CD4-positive, alpha-beta T cell (primary cell): Measurements from ENCODE around the gene TECRL. TPM values are rescaled to one million over a fixed set of nuclear protein-coding genes. Genes with fewer than 3 reads are reported as not detected.

ENCODE experiments used
- ATAC-seq: fragments of 200-7000 bp; cut with Tn5 transposase; one replicate; pipeline ENCODE4 v1.10.0; 2022; ENCODE audit warnings: mild to moderate bottlenecking; ENCODE audit not compliant: poor library complexity
- CTCF ChIA-PET: fragments of 350-600 bp; sonication (Branson Sonifier 250); formaldehyde crosslinking; loops from one replicate; lab custom pipeline; 2021; ENCODE audit warnings: antibody characterized with exemption, inconsistent platforms; lab: Charles Lee
- POLR2A ChIA-PET: fragments of 350-600 bp; sonication (Branson Sonifier 250); formaldehyde crosslinking; loops from one replicate; lab custom pipeline; 2021; ENCODE audit warnings: antibody characterized with exemption, inconsistent platforms; lab: Charles Lee
- DNase-seq, 14 experiments: peaks; one replicate each; pipeline ENCODE4 v3.0.0-alpha.2; 2013 to 2020; ENCODE audit warnings: mixed read lengths in 2 of 14
- H3K27ac ChIP-seq, 2 donors: one replicate each; pipeline versions ENCODE4 v1.5.1 to v1.7.0; 2013; ENCODE audit warnings: low read length in 2 of 2, low read depth in 1 of 2, mild to moderate bottlenecking in 1 of 2
- H3K27me3 ChIP-seq, 2 experiments: 1 replicate in 1 of 2; 2 replicates in 1 of 2; pipeline versions ENCODE4 v1.6.1 to v1.7.0; 2013; ENCODE audit warnings: low read length in 2 of 2, control low read depth in 1 of 2, mild to moderate bottlenecking in 1 of 2, moderate library complexity in 1 of 2; ENCODE audit not compliant: insufficient read depth in 2 of 2, control insufficient read depth in 1 of 2
- H3K36me3 ChIP-seq: one replicate; pipeline ENCODE4 v1.6.1; 2013; ENCODE audit warnings: low read length, control low read depth; ENCODE audit not compliant: insufficient read depth
- H3K4me1 ChIP-seq: one replicate; pipeline ENCODE4 v1.6.1; 2013; ENCODE audit warnings: low read length, control low read depth; ENCODE audit not compliant: insufficient read depth
- H3K4me3 ChIP-seq: one replicate; pipeline ENCODE4 v1.5.1; 2013; ENCODE audit warnings: mild to moderate bottlenecking, low read length, moderate library complexity
- H3K9me3 ChIP-seq, 2 experiments: 1 replicate in 1 of 2; 2 replicates in 1 of 2; pipeline versions ENCODE4 v1.6.1 to v1.7.0; 2013; ENCODE audit warnings: low read length in 2 of 2, mild to moderate bottlenecking in 2 of 2, control low read depth in 1 of 2, moderate library complexity in 1 of 2; ENCODE audit not compliant: control insufficient read depth in 1 of 2, insufficient read depth in 1 of 2
- H3K27ac Mint-ChIP-seq: one replicate; pipeline ENCODE4 v1.8.0; 2020; ENCODE audit warnings: mixed read lengths
- H3K27me3 Mint-ChIP-seq: one replicate; pipeline ENCODE4 v1.8.0; 2021; ENCODE audit warnings: mixed read lengths
- H3K36me3 Mint-ChIP-seq: one replicate; pipeline ENCODE4 v1.8.0; 2021; ENCODE audit warnings: low read depth, mixed read lengths
- H3K4me1 Mint-ChIP-seq: one replicate; pipeline ENCODE4 v1.8.0; 2021; ENCODE audit warnings: low read depth, mixed read lengths
- H3K4me3 Mint-ChIP-seq: one replicate; pipeline ENCODE4 v1.8.0; 2020; ENCODE audit warnings: mild to moderate bottlenecking, mixed read lengths
- H3K9me3 Mint-ChIP-seq: one replicate; pipeline ENCODE4 v1.8.0; 2020; ENCODE audit warnings: mixed read lengths
- CTCF ChIP-seq: fragments of 200-600 bp; IDR thresholded peaks from one replicate; pipeline ENCODE4 v1.8.0; 2022; ENCODE audit warnings: antibody characterized with exemption, mild to moderate bottlenecking
- intact Hi-C, 2 experiments: fragments of 100-400 bp; cut with DNase I in 1 of 2; cut with micrococcal nuclease in 1 of 2; formaldehyde crosslinking; loops; one replicate each; pipeline versions ENCODE4 v1.15.1 to v1.9.0; 2023 to 2025; cut with DNase I, micrococcal nuclease
- total RNA-seq, 174 experiments: library from RNA in 2 of 174; stranded (reverse) in 2 of 174; gene quantifications; one replicate each; pipeline ENCODE4 v1.2.3 and lab custom pipeline; 2021 to 2026

Gene TECRL
- total RNA-seq, 2 experiments from 2014 or later: not detected

DNA sequence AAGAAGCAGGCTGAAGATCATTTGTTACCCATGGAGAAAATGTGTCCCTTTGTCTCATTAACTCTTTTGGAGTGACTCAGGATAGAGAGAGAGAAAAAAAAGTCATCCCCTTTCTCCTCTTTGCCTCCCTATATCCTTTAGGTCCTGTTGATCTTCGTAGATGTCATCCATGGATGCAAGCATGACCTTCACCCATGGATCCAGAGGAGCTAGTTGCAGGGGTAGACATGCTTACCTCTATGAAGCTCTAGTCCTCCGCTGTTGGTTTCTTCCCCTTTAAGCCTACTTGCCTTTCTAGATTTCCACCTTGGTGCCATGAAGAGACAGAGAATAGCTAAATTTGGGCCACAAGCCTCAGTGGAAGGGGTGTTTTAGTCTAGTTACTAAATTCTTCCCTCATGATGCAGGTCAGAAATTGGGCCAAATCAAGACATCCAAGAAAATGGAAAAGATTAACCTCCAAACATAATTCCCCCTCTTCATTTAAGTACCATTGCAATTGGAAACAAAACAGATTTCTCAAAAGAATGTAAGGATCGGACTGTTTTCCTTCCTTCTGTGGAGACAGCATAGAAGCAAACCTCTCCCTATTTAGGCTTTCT, 178.4 kb downstream of the TECRL start:
- H3K4me3 ChIP-seq: no peak overlapping the region
- CTCF ChIA-PET: no interaction called here
- TF ChIP-seq CTCF: no peak
- no peaks in the 10 kb centered on the region for H3K36me3 Mint-ChIP-seq
- H3K4me3 Mint-ChIP-seq: no peak overlapping the region
- POLR2A ChIA-PET: no interaction called here
- ATAC-seq: no peak
- H3K27me3 Mint-ChIP-seq: no peaks in the 10 kb centered on the region
- no peaks in the 10 kb centered on the region for H3K36me3 ChIP-seq
- H3K27me3 ChIP-seq: no peaks in the 10 kb centered on the region
- no peak overlapping the region for H3K27ac Mint-ChIP-seq
- no peak overlapping the region for H3K27ac ChIP-seq
- DNase-seq: peak in 2 of 14 experiments; percentile 1
- H3K4me1 Mint-ChIP-seq: no peaks in the 10 kb centered on the region
- intact Hi-C loops: no loop called here
- H3K4me1 ChIP-seq: no peaks in the 10 kb centered on the region
- peaks cover 19% of the 10 kb centered on the region for H3K9me3 Mint-ChIP-seq
- H3K9me3 ChIP-seq: peaks cover 8 to 36% of the 10 kb centered on the region in 2 experiments
